ENCODE data around the gene PACSIN2.
"Not testable (repeated sequence)": the region's sequence is repeated elsewhere in the genome, so short reads cannot be mapped to it uniquely, and the experiment has no call there.

PACSIN2 gene

DNA sequence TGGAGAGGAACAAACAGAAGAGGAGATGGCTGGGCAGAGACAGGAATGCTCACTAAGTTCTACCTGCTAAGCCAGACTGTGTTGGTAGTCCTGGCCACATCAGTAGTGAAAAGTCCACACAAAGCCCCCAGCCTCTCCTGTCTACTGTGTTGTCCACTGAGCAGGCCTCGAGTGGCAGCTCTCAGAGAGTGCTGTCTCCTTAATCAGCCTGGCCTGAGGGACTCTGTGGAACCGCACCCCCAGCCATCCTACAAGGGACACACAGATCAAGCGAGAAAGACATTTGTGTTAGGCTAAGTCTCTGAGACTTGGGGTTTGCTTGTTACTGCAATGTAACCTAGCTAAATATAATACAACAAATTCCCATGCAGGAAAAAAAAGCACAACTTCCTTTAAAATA lies 71.0 kb downstream of the PACSIN2 start:
- DNase-seq = no peak

DNA sequence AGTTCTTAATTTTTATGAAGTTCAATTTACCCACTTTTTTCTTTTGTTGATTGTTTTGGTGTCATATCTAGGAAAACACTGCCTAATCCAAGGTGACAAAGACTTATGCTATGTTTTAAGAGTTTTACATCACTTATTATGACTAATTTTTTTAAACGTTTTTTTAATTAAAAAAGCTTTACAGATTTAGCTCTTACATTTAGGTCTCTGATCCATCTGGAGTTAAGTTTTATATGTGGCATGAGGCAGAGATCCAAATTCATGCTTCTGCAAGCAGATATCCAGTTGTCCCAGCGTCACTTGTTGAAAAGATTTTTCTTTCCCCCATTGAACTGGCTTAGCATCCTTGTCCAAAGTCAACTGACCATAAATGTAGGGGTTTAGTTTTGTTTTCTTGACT lies 72.6 kb downstream of the PACSIN2 start:
- DNase-seq = no peak

DNA sequence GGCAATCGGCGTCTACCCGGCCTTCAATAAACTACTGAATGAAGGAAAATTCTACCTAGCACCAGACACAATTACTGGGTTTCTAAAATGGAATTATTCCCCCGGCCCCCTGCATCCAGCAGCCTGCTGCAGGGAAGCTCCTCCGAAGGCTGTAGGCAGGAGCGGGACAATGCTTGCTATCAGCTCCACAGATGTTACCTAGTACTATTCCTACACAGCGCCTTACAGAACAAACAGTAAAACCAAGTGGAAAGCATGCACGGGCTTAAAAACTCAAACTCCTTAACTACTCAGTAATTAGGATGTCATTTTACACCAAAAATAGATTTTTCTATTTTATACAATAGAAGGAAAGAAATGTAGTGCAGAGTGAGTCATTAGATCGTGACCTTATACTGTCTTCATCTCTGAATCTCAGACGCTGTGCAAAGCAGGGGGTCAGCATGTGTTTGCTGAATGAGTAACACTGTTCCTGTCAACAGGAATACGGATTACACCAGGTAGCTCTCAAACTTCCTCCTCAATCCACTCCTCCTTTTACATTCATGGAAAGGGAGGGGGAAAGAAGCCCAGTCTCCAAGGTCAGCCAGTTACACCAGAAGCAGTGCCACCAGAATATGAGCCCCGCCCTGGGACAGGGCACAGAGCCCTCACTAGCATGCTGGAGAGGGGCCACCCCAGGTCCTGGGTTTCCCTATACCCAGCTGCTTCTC lies 74.9 kb downstream of the PACSIN2 start:
- no peak for DNase-seq

DNA sequence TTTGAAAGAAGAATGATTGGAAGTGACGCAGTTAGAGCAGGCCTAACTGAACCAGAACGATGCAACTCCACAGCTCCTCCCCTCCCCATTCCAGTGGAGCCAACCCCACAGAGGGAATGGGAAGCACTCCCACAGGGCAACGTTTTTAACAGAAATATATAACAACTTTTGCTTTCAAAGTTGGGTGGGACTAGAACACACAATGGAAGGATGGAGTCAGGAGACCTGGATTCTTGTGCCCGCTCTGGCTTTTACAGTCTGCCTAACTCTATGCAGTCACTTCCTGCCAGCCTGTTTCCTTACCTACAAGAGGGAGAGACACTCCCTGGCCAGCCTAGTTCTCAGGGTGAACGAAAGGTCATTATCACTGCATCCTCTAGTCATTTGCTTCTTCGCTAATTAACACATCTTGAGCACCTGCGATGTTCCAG lies 75.5 kb downstream of the PACSIN2 start:
- DNase-seq = no peak

DNA sequence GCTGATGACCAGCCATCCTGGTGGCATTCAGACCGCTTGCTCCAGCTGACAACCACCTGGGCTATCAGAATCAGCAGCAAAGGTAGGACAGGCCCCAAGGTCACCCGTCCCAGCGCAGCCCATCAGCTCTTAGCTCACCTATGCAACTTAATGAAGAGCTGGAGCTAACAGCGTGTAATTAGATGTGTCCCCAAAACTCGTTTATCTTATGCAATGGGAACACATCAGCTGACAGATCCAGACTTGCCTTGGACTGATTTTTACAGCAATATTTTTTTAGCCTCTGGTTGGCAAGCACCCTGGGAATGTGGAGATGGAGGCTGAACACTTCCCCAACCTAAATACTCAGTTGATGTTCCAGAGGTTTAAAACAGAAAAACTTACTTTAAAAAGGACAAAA lies 76.0 kb downstream of the PACSIN2 start:
- no peak for DNase-seq

DNA sequence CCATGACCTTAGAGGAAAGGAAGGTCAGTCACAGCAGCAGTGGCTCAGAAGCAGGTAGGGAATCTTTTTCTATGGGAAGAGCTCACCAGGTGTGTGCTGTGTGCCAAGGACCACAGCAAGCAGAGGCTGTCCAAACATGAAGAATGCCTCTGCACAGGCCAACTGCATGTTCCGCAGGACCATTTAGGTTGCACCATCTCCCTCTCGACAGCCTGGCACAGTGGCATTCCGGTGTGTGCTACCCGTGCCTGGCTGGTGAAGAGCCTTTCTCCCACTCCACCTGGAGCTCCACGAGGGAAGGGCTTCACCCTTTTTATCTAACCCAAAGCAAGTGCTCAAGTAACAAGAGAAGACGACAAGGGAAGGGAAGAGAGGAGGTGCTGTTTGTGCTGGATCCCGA lies 76.5 kb downstream of the PACSIN2 start:
- no peak for DNase-seq

DNA sequence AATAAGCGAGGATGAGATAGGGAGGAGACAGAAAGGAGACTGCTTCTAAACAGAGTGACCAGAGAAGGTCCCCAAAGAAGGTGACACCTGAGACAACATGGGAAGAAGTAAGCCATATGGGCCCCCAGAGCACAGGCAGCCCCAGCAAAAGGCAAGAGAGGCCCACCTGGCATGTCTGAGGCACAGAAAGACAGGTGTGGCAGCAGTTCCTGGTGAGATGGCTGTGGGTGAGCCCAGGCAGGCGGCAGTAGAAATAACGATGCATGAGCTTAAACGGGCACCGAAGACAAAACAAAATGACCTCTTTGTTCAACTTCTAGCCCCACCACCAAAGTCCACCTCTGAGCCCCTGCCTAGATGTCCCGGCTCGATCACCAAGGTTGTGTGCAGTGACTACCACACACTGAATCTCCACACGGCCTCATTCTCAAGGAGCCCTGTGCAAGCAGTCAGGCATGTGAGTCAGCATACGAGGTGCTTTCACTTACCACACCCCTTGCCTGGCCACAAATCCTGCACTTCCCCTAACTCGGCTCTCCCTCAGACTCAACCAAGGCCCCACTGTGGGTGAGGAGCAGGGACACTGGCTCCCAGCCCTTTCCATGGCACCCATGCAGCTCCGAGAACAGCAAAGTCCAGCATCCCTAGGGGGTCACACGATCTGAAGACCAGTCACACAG lies 77.6 kb downstream of the PACSIN2 start:
- peak; percentile 15 to 70 for DNase-seq

DNA sequence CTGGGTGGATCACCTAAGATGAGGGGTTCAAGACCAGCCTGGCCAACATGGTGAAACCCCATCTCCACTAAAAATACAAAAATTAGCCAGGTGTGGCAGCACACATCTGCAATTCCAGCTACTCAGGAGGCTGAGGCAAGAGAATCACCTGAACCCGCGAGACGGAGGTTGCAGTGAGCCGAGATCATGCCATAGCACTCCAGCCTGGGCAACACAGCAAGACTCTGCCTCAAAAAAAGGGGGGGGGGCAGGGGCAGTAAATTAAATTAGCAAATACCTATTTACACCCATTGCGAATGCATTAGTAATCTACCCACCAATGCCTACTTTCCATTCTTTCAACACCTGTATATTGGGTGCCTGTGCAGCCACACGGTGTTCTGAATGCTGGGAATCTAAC lies 78.3 kb downstream of the PACSIN2 start:
- DNase-seq = not testable (repeated sequence)

DNA sequence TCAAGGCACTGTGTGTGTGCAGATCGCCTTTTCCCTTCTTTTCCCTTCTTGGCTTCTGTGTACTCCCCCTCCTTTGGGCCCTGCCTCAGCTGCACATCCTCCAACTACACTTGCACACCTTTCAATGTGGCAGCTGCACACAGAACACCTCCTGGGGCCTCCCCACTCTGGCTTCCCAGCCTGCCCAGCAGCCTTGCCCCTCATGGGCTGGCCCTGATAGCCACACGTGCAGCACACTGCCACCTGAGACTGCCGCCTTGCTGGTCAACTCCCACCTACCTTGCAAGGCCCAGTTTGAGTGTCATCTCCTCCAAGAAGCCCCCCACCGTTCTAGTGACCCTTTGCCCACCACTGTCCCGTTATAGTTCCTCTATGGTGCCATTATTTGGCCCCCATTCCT lies 80.6 kb downstream of the PACSIN2 start:
- no peak for DNase-seq

DNA sequence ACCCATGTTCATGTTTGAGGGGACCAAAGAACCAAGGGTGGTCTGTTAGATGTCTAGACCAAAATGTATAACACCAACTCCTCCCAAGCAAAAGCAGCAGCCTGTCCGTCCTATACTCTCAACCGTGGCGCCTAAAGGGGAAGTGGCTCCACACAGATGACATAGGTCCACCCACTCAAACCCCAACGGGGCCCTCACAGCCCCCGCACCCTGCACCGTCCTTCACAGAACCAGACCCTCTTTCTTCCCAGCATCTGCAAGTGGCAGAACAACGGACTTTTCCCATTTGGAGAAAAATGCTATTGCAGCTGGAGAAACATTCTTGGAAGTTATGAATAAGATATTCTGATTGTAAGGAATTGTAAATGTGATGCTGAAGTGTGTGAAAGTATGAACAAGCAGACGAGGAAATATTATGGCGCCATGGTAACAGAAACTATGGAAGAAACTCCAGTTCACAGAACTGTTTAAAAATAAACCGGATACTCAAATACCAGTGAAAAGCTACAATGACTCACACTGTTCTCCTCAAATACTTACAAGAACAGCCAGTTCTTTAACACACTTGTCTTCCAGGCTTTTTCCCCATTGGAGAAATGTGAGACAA lies 81.4 kb downstream of the PACSIN2 start:
- peak in 1 of 2 donors; percentile 73 for DNase-seq

DNA sequence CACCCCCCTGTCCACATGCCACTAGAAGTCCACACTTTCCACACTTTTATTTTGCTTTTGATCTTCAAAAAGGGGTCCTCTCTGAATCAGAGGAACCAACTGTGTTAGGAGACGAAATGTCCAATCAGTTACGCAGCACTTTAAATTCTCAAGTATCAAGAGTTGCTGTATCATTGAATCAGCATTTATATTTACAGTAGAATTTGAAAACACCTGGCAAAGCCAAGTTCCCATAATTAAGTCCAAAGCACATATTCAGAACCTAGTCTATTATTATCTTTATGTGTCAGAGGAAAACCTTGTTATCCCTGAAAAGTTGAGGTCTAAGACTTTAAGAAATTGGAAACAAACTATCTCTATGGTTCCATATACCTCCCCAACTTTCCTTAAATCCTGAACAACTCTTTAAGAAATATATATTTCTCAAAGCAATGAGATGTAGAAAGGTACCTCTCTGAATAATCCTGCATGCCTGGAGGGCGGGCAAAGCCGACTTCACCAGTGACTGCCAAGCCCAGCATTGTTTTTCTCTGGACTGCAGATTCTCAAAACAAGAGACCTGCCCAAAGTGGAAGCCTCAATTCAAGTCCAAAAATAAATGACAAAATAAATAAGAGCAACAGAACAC lies 82.0 kb downstream of the PACSIN2 start:
- DNase-seq = no peak

DNA sequence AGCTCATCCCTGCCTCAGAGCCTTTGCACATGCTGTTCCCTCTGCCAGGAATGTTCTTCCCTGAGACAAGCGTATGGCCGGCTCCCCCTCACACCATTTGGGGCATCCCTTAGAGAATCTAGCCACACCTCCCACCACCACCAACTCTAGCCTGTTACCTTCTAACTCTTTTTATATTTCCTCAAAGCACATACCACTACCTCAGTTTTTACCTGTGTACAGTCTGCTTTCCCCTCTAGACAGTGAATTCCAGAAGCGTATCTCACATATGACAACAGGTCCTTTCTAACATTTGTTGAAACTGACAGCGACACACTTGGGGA lies 82.8 kb downstream of the PACSIN2 start:
- DNase-seq = no peak

DNA sequence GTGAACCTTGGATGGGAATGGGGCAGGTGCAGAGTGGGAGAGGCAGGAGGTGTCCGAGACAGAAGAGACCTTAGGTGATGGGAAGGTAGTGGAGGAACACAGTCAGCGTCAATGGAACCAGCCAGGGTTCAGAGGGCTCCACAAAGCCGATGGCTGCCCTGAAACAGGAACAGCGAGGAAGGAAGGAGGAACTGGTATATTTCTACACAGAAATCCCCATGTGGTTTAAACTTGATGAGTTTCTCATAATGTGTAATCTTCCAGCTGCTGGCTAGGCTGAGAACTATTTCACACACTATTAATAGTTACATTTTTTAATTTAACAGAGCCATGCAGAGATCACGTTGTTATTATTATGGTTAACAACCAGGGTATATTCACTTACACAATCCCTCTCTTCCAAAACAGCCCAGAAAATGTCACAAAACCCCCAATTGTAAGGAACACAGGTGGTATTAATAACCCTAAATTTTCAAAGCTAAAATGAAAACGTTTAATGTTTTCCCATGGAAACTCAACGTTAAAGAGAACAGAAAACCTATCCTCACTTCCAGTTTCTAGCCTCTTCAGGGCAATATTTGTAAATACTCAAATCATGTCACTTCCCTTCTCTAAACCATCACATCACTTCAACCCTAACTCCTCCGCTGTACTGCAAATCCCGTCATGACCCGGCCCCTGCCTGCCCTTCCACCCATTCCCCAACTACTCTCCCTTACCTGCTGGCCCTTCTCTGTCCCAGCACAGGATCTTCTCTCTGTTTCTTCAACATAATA lies 83.3 kb downstream of the PACSIN2 start:
- peak in 1 of 2 donors; percentile 53 for DNase-seq

DNA sequence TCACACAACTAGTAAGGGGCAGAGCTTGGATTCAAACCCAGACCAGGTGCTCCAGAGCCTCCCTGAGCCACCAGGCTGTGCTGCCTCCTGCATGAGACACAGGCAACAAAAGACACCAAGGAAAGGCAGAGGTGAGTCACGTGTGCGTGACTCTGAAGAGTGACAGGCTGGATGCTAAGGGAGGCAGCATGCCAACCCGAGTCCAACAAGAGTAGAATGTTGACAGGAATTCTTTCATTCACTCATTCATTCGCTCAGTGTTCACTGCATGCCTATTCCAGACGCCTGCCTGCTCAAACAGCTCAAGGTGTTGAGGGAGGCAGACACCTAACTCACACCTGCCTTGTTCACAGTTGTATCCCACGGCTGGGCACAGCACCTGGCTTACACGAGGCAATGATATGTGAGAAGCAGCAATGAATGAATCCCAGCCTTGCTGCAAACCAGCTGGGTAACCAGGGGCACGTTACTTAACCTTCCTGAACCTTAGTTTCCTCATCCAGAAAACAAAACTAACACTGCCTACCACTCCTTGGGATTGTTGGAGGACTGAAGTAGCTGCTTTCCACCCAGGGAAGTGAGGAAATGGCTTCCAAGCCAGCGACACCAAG lies 84.0 kb downstream of the PACSIN2 start:
- peak in 1 of 2 donors; percentile 50 for DNase-seq

DNA sequence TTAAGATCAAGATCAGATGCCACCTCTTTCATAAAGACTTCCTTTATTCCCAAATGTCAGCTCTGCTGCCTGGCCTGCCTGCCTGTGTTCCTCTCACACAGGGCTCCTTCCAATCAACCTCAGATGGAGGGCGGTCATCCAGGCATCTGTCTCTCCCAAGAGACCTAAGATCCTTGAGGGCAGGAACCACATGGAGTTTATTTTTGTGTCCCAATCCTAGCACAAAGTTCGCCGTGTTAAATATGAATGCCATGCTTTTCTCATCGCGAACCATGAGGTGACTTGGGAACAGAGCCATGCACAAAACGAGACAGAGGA lies 85.2 kb downstream of the PACSIN2 start:
- no peak for DNase-seq

DNA sequence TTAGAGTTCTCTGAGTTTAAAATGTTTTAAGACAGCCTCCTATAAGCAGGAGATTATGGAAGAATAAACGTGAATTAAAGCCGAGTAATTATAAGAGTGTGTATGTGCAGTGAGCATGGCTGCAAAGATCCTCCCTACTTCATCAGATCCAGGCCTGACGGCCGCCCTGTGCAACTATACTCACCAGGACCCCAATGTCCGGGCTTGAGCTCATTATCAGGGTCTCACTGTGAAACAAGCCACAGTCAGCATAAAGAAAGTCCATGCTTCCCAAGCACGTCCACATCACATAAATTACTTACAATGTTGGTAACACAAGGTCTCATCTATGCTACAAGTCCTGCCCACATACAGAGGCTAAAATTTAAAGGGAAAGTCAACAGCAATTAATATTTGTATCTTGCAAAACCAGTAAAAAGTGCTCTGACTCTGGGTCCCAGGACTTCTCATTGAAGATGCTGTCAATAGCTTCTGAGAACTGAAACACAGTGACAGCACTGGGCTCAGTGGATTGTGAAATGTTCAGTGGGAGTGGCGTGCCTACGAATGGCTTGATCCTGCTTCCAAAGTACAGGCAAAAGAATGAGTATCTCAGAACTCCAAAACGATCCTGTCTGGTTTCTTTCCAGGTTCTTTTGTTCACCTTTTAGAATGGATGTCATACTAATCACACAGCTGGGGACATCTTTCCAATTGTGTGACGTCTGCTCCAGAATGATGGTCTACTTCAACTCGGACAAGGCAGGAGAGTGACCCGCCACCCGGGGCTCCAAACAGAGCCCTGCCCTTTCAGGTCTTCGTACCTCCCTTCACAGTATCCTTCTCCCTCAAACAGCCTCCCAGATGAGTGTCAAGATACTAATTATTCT lies 85.7 kb downstream of the PACSIN2 start:
- DNase-seq = peak in 1 of 2 donors; percentile 53

DNA sequence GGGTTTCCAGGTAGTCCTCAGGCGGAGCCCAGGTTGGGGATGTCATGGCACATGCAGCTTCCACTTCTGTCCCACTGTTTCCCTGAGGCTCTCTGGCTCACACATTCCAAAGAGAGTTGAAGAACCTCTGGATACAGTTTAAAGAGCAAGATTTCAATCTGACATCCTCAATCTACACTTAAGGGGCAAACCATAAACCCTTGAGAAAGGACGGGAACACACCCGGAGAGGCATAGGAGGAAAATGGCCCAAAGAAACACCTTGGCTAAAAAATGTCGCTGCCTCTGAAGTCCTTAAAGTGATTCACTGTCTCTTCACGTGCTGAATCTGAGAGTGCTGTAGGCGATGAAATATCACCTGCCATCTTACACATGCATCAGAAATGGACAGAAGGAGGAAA lies 87.0 kb downstream of the PACSIN2 start:
- DNase-seq = no peak

DNA sequence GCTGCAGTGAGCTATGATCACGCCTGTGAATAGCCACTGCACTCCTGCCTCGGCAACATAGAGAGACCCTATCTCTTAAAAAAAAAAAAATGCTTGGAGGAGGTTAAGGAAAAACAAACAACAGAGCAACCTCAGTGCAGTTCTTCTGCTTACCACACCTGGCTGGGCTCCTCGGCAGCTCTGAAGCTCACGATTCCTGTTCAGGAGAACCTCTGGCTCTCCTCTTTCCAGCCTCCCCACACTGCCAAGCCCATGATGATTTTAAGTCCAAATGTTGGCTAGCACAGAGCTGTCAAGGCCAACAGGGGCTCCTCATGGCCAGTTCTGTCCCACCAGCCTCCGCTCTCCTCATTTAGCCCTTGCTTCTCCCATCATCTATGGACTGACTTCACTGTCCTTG lies 88.2 kb downstream of the PACSIN2 start:
- DNase-seq = no peak

DNA sequence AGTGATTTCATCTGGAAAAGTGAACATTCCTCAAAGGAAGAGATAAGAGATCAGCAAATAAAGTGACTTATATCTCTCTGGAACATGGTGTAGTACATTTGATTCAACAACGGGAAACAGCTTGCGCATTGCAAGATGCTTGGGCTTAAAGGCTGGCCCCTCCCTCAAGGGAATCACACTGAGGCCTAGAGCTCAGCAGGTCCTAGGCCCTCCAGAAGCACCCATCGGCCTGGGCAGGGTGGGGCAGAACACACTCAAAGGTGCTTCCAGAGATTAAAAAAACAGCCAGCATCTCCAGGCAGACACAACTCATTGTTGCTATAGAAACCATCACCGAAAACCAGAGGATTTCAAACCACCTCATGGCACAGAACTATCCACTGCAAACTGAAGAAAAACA lies 88.8 kb downstream of the PACSIN2 start:
- DNase-seq = no peak

DNA sequence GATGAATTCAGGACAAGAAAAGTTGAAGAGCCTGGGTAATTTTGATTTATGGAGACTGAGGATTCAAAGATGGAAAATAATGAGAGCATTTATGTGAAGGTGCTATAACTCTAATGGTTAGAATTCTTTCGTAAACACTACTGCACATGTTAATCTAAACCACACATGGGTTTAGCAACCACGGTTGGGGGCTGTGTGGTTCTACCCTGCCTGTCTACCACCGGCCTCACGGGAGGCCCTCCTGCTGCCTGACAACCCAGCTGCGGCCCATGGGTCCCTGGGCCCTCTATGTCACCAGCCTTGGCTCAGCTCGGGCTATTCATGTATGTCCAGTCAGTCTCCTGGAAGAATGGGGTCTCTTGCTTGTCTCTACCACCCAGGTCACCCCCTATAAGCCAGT lies 89.4 kb downstream of the PACSIN2 start:
- peak in 1 of 2 donors; percentile 12 for DNase-seq

DNA sequence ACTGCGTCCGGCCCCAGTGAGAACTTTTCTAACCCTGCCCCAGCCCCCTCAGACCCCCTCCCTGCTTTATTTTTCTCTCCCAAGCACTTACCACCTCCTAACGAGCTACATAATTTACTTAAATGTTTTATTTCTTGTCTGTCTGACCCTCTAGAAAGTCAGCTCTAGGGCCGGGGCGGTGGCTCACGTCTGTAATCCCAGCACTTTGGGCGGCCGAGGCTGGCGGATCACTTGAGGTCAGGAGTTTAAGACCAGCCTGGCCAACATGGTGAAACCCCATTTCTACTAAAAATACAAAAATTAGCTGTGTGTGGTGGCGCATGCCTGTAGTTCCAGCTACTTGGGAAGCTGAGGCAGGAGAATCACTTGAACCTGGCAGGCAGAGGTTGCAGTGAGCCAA lies 89.9 kb downstream of the PACSIN2 start:
- not testable (repeated sequence) for DNase-seq

DNA sequence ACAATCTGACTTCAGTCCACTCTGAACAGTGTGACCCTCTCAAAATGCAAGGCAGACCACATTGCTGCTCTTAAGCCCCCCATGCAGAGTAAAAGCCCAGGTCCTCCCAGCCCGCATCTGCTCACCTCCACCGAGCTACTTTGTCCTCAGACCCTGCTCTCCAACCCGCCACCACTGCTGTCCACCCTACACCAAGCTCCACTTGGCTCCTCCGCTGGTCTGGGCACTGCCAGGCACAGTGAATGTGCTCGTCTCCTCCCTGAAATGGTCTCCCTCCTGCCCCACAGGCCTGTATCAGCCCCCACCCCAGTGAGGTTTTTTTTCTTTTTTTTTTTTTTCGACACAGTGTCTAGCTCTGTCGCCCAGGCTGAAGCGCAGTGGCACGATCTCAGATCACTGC lies 90.5 kb downstream of the PACSIN2 start:
- no peak for DNase-seq

Measured in CD4-positive, alpha-beta T cell treated with Interferon alpha-2 for 1 hour (primary cell).